HEK293 (cell line): Measurements from ENCODE around the gene KCNF1.

Experiments used
- CTCF ChIA-PET: fragments of 350-600 bp; formaldehyde crosslinking; extraction: SDS; loops from one replicate; lab custom pipeline; 2021; ENCODE audit warnings: antibody characterized with exemption; lab: Yijun Ruan, JAX
- POLR2A ChIA-PET: fragments of 300-600 bp; formaldehyde crosslinking; extraction: SDS; loops from one replicate; lab custom pipeline; 2020; ENCODE audit warnings: antibody characterized with exemption, inconsistent platforms; lab: Yijun Ruan, JAX
- H3K27ac ChIP-seq: fragments of 200-500 bp; sonication (Bioruptor generic); 2 replicates; pipeline ENCODE4 v1.5.1; 2014; ENCODE audit warnings: low read depth, low read length, control low read depth, inconsistent platforms; ENCODE audit errors: extremely low read depth
- H3K36me3 ChIP-seq, 2 experiments: fragments of 200-500 bp in 1 of 2; sonication (Bioruptor generic) in 1 of 2; 1 replicate in 1 of 2; 2 replicates in 1 of 2; pipeline ENCODE4 v1.5.1; 2014 to 2017; ENCODE audit warnings: inconsistent platforms in 2 of 2, low read length in 2 of 2; ENCODE audit not compliant: control insufficient read depth in 2 of 2, insufficient read depth in 1 of 2
- H3K4me1 ChIP-seq: fragments of 200-500 bp; sonication (Bioruptor generic); 2 replicates; pipeline ENCODE4 v1.5.1; 2014; ENCODE audit warnings: mild to moderate bottlenecking, low read length, inconsistent platforms; ENCODE audit not compliant: control insufficient read depth, insufficient read depth
- H3K4me3 ChIP-seq: 2 replicates; pipeline ENCODE4 v1.5.1; 2011; ENCODE audit warnings: low read depth, mild to moderate bottlenecking, control low read depth, low read length, moderate library complexity
- H3K9me3 ChIP-seq: fragments of 200-500 bp; sonication (Bioruptor generic); 2 replicates; pipeline ENCODE4 v1.5.1; 2014; ENCODE audit warnings: low read depth, low read length, inconsistent platforms; ENCODE audit not compliant: control insufficient read depth, insufficient read depth
- ATF2 ChIP-seq: fragments of 450-650 bp; formaldehyde crosslinking; IDR thresholded peaks from 2 replicates; pipeline ENCODE4 v1.5.1; 2016; ENCODE audit warnings: missing biosample characterization, missing genetic modification characterization, low read depth
- BCL11B ChIP-seq: fragments of 450-650 bp; formaldehyde crosslinking; IDR thresholded peaks from 2 replicates; pipeline ENCODE4 v1.5.1; 2016; ENCODE audit warnings: low read depth, missing biosample characterization, missing genetic modification characterization
- ELK4 ChIP-seq: IDR thresholded peaks from 2 replicates; pipeline ENCODE4 v1.6.1; 2011; ENCODE audit warnings: mild to moderate bottlenecking, low read depth, low read length, borderline replicate concordance
- FEZF1 ChIP-seq: fragments of 450-650 bp; formaldehyde crosslinking; IDR thresholded peaks from 2 replicates; pipeline ENCODE4 v1.5.1; 2016; ENCODE audit warnings: missing biosample characterization, missing genetic modification characterization
- TCF7L2 ChIP-seq: IDR thresholded peaks from 2 replicates; pipeline ENCODE4 v1.6.1; 2011; ENCODE audit warnings: low read depth, mild to moderate bottlenecking, inconsistent platforms, low read length, moderate library complexity, borderline replicate concordance
- TRIM28 ChIP-seq: IDR thresholded peaks from 2 replicates; pipeline ENCODE4 v1.6.1; 2011; ENCODE audit warnings: low read length, control low read depth, borderline replicate concordance
- ZBTB21 ChIP-seq: fragments of 450-650 bp; formaldehyde crosslinking; IDR thresholded peaks from 2 replicates; pipeline ENCODE4 v1.5.1; 2017; ENCODE audit warnings: missing biosample characterization, missing genetic modification characterization
- ZNF140 ChIP-seq: fragments of 450-650 bp; formaldehyde crosslinking; IDR thresholded peaks from 2 replicates; pipeline ENCODE4 v1.5.1; 2016; ENCODE audit warnings: missing biosample characterization, missing genetic modification characterization
- ZNF202 ChIP-seq: fragments of 450-650 bp; formaldehyde crosslinking; IDR thresholded peaks from 2 replicates; pipeline ENCODE4 v1.5.1; 2016; ENCODE audit warnings: missing biosample characterization, missing genetic modification characterization, borderline replicate concordance
- ZNF404 ChIP-seq: fragments of 450-650 bp; formaldehyde crosslinking; IDR thresholded peaks from 2 replicates; pipeline ENCODE4 v1.5.1; 2017; ENCODE audit warnings: missing biosample characterization, missing genetic modification characterization
- ZNF426 ChIP-seq: fragments of 450-650 bp; formaldehyde crosslinking; IDR thresholded peaks from 2 replicates; pipeline ENCODE4 v1.5.1; 2017; ENCODE audit warnings: missing biosample characterization, missing genetic modification characterization, mild to moderate bottlenecking, inconsistent platforms, moderate library complexity
- ZNF529 ChIP-seq: fragments of 450-650 bp; formaldehyde crosslinking; IDR thresholded peaks from 2 replicates; pipeline ENCODE4 v1.5.1; 2017; ENCODE audit warnings: missing genetic modification characterization, missing biosample characterization; ENCODE audit not compliant: insufficient replicate concordance
- ZNF548 ChIP-seq: fragments of 450-650 bp; formaldehyde crosslinking; IDR thresholded peaks from 2 replicates; pipeline ENCODE4 v1.5.1; 2016; ENCODE audit warnings: missing biosample characterization, missing genetic modification characterization
- ZNF560 ChIP-seq: fragments of 450-650 bp; formaldehyde crosslinking; IDR thresholded peaks from 2 replicates; pipeline ENCODE4 v1.5.1; 2017; ENCODE audit warnings: missing biosample characterization, missing genetic modification characterization, borderline replicate concordance
- ZNF571 ChIP-seq: fragments of 450-650 bp; formaldehyde crosslinking; IDR thresholded peaks from 2 replicates; pipeline ENCODE4 v1.5.0; 2017; ENCODE audit warnings: missing biosample characterization, missing genetic modification characterization
- ZNF677 ChIP-seq: fragments of 450-650 bp; IDR thresholded peaks from 2 replicates; pipeline ENCODE4 v1.5.0; 2018; ENCODE audit warnings: missing biosample characterization, mild to moderate bottlenecking, missing genetic modification characterization, moderate library complexity
- ZSCAN23 ChIP-seq: fragments of 450-650 bp; formaldehyde crosslinking; IDR thresholded peaks from 2 replicates; pipeline ENCODE4 v1.5.1; 2016; ENCODE audit warnings: missing biosample characterization, missing genetic modification characterization
- TF ChIP-seq, protein P1 (sequence below): fragments of 450-650 bp; IDR thresholded peaks from 2 replicates; pipeline ENCODE4 v1.5.1; 2018; ENCODE audit warnings: missing biosample characterization, mild to moderate bottlenecking, missing genetic modification characterization
- TF ChIP-seq, protein P2 (sequence below): fragments of 450-650 bp; formaldehyde crosslinking; IDR thresholded peaks from 2 replicates; pipeline ENCODE4 v1.5.1; 2016; ENCODE audit warnings: missing biosample characterization, missing genetic modification characterization
- TF ChIP-seq, protein P3 (sequence below): fragments of 450-650 bp; formaldehyde crosslinking; IDR thresholded peaks from 2 replicates; pipeline ENCODE4; 2016; ENCODE audit warnings: missing biosample characterization, missing genetic modification characterization

KCNF1 gene

GRCh38 chr2:10876394-10876793, 35.3 kb upstream of the KCNF1 start (continued):
- TF ChIP-seq ATF2 (tag by site-specific recombination) (no peak), ZNF426 (tag by site-specific recombination) (no peak)

DNA sequence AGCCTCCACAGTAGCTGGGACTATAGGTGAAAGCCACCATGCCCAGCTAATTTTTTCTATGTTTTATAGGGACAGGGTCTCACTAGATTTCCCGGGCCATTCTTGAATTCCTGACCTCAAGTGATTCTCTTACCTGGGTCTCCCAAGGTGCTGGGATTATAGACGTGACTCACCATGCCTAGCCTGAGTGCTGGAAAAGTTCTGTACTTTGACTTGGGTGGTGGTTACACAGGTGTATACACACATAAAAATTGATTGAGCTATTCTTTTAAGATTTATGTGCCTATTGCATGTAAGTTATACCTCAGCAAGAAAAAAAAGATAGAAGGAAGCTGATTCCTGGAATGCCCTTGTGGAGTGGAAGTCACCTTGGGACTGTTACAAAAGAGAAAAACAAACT, 34.8 kb upstream of the KCNF1 start:
- Histone ChIP-seq H3K27ac (no peak overlapping the region), H3K4me1 (no peaks in the 10 kb centered on the region), H3K9me3 (no peaks in the 10 kb centered on the region), H3K4me3 (no peak overlapping the region), H3K36me3 (no peaks in the 10 kb centered on the region)
- POLR2A ChIA-PET, result interaction anchor here (0.6 kb wide), 1 partner anchor 387 kb away, joined by 5 read pairs; no protein-coding TSS in a partner anchor
- CTCF ChIA-PET, result interaction anchor here (0.6 to 1.4 kb wide), 4 partner anchors 10 to 208 kb away, joined by 3 to 5 read pairs (median 4); no protein-coding TSS in a partner anchor
- no peak for TF ChIP-seq ZNF140
- no peak for TF ChIP-seq FEZF1 (tag by site-specific recombination)
- TF ChIP-seq ZNF202 (tag by site-specific recombination), result no peak
- TF ChIP-seq, all 188 proteins: peak for 0

- no peak for TF ChIP-seq ATF2 (tag by site-specific recombination)
- TF ChIP-seq, all 188 proteins: peak for 0
- CTCF ChIA-PET, result no interaction called here
- Histone ChIP-seq H3K4me3 (no peak overlapping the region), H3K27ac (no peak overlapping the region), H3K36me3 (no peaks in the 10 kb centered on the region), H3K4me1 (no peaks in the 10 kb centered on the region), H3K9me3 (no peaks in the 10 kb centered on the region)
- POLR2A ChIA-PET, result interaction anchor here (0.6 kb wide), 1 partner anchor 386 kb away, joined by 5 read pairs; no protein-coding TSS in a partner anchor
These were observed 34.1 kb upstream of the KCNF1 start for GRCh38 chr2:10877651-10878111.

GRCh38 chr2:10878268-10878915, 33.3 kb upstream of the KCNF1 start:
- H3K4me1 ChIP-seq, result no peaks in the 10 kb centered on the region
- no peaks in the 10 kb centered on the region for H3K9me3 ChIP-seq
- H3K27ac ChIP-seq, result no peak overlapping the region
- CTCF ChIA-PET, result no interaction called here
- no peak for TF ChIP-seq TRIM28
- TF ChIP-seq ZSCAN23 (tag by site-specific recombination), result no peak
- TF ChIP-seq, protein P1, sequence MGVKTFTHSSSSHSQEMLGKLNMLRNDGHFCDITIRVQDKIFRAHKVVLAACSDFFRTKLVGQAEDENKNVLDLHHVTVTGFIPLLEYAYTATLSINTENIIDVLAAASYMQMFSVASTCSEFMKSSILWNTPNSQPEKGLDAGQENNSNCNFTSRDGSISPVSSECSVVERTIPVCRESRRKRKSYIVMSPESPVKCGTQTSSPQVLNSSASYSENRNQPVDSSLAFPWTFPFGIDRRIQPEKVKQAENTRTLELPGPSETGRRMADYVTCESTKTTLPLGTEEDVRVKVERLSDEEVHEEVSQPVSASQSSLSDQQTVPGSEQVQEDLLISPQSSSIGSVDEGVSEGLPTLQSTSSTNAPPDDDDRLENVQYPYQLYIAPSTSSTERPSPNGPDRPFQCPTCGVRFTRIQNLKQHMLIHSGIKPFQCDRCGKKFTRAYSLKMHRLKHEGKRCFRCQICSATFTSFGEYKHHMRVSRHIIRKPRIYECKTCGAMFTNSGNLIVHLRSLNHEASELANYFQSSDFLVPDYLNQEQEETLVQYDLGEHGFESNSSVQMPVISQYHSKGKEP (tag by site-specific recombination), result no peak
- no peak for TF ChIP-seq ZNF677 (tag by site-specific recombination)
- no peak for TF ChIP-seq TCF7L2
- no peak for TF ChIP-seq ZNF404 (tag by site-specific recombination)
- TF ChIP-seq ELK4, result no peak
- no peak for TF ChIP-seq BCL11B (tag by site-specific recombination)
- TF ChIP-seq ZNF529 (tag by site-specific recombination), result no peak
- TF ChIP-seq ZBTB21 (tag by site-specific recombination), result no peak
- TF ChIP-seq, protein P2, sequence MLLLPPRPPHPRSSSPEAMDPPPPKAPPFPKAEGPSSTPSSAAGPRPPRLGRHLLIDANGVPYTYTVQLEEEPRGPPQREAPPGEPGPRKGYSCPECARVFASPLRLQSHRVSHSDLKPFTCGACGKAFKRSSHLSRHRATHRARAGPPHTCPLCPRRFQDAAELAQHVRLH (tag by site-specific recombination), result no peak
- TF ChIP-seq ZNF571, result no peak
- TF ChIP-seq, protein P3, sequence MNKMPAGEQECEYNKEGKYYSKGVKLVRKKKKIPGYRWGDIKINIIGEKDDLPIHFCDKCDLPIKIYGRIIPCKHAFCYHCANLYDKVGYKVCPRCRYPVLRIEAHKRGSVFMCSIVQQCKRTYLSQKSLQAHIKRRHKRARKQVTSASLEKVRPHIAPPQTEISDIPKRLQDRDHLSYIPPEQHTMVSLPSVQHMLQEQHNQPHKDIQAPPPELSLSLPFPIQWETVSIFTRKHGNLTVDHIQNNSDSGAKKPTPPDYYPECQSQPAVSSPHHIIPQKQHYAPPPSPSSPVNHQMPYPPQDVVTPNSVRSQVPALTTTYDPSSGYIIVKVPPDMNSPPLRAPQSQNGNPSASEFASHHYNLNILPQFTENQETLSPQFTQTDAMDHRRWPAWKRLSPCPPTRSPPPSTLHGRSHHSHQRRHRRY, result no peak
- no peak for TF ChIP-seq ZNF560 (tag by site-specific recombination)
- no peak for TF ChIP-seq ZNF548
- no peak overlapping the region for H3K4me3 ChIP-seq
- POLR2A ChIA-PET, result no interaction called here
- no peaks in the 10 kb centered on the region for H3K36me3 ChIP-seq
